ENCODE measurements around the gene GTF2F1.
"Not testable (repeated sequence)": the region's sequence is repeated elsewhere in the genome, so short reads cannot be mapped to it uniquely, and the experiment has no call there.

The GTF2F1 gene

DNA sequence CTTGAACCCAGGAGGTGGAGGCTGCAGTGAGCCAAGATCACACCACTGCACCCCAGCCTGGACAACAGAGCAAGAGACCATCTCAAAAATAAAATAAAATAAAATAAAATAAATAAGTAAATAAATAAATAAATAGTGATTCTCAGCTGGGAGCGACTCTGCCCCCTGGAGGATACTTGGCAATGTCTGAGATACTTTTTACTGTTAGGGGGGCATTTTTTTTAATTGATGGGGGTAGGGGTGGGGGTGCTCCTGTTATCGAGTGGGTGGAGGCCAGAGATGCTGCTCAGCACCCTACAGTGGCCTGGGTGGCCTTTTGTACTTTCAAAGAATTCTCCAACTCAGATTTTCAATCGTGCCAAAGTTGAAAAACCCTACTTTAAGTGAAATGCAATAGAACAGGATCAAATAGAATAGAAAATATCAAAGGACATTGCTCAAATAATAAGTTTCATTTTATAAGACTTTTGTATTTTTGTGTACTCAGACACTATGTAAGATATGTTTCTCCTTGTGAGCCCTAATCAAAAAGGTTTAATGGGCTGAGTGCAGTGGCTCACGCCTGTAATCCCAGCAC is 38.8 kb downstream of the GTF2F1 start:
- DNase-seq: no peak

DNA sequence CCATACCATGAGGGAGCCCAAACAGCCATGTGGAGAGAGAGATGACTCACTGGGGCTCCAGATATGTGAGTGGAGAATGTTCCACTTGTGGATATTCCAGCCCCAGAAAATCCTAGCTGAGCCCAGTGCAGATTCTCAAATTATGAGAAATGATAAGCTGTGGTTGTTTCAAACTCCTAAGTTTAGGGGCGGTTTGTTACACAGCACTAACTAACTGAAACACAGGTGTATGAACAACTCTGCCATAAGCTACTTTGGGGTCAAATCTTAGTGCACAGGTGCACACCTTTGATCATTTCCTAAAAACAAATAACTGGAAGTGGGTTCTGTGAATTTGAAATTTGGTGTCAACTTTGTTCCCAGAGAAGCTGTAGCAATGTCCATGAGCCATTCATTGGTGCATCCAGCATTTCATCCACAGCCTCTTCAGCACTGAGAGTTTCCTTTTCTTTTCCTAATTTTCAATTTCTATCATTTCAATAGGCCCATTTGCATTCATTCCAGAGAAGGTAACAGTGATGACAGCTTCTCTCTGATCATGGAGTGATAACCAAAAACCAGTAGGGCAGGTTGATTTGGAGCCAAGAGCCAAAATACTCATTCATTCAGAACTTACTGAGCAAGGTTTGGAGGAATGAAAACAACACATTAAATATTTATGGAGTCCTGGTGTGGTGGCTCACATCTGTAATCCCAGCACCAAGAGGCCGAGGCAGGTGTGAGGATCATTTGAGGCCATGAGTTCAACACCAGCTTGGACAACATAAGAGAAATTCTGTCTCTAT is 40.4 kb downstream of the GTF2F1 start:
- no peak for DNase-seq

DNA sequence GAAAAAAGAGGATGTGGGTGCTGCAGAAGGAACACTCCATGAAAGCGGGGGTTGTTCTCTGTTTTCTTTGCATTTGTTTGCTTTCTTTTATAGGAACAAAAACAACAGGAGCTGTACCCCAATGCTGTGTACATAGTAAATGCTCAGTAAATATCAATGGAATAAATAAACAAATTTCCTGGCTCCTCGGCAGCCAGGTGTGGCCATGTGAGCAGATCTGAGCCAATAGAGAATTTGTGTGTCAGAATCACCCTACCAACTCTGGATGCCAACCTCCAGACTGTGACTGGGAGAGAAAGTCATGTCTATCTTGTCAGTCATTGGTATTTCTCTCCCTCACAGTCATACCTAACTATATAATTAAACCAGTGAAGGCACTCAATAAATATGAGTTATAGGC is 42.3 kb downstream of the GTF2F1 start:
- no peak for DNase-seq

DNA sequence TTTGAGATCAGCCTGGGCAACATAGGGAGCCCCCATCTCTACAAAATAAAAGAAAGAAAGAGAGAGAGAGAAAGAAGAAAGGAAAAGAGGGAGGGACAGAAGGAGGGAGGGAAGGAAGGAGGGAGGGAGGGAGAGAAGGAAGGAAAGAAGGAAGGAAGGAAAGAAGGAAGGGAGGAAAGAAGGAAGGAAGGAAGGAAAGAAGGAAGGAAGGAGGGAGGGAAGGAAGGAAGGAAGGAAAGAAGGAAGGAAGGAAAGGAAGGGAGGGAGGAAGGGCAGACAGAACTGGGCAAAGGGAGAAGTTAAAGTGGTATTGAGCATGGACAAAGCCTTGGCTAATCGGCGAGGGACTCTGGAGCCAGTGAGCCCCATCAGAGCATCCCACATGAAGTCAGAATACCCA is 43.7 kb downstream of the GTF2F1 start:
- DNase-seq: not testable (repeated sequence)

GRCh38 chr19:6343462-6343861 is 49.5 kb downstream of the GTF2F1 start:
- no peak for DNase-seq

DNA sequence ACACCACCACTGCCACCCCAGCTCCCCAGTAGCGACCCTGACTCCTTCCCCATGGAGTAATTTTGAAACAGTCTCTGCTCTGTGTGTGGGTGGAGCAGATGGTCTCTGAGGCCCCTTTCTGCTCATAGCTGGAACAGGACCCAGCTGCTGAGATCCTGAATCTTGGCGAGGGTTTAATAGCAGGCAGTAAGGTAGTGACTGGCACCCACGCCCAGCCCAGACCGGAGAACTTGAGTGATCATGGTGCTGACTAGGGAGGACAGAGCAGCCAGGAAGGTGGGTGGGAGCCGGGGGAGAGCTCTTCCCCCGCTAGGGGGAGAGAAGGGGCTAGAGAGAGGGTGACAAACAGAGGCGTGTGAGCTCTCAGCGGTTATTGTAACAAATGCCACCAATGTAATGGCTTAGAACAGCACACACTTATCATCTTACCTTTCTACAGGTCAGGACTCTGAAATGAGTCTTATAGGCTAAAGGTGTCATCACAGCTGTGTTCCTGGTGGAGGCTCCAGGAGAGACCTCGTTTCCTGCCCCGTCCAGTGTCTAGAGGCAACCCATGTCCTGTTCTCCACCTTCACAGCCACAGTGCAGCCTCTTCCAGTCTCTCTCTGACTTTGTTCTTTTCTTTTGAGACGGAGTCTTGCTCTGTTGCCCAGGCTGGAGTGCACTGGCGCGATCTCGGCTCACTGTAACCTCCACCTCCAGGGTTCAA is 52.3 kb downstream of the GTF2F1 start:
- DNase-seq: no peak

- DNase-seq: no peak
Measured at GRCh38 chr19:6334490-6335285, 58.3 kb downstream of the GTF2F1 start.

- DNase-seq: no peak
Measured at GRCh38 chr19:6333439-6333838, 59.5 kb downstream of the GTF2F1 start, which contains the start of gene ACER1. TSS of gene ACER1 (minus strand) at chr19:6333612. CDS start at chr19:6333551, 61 bp downstream.
